Ishikawa (cell line): ENCODE results near the gene ADAM33.

Experiments used
- CEBPB ChIP-seq: IDR thresholded peaks from 2 replicates; pipeline ENCODE4 v1.6.1; 2012
- CREB1 ChIP-seq: IDR thresholded peaks from 2 replicates; pipeline ENCODE4 v1.6.1; 2012; ENCODE audit warnings: low read depth
- EGR1 ChIP-seq: IDR thresholded peaks from 2 replicates; pipeline ENCODE4 v1.6.1; 2012
- EP300 ChIP-seq: IDR thresholded peaks from 2 replicates; pipeline ENCODE4 v1.6.1; 2012; ENCODE audit warnings: borderline replicate concordance
- FOXM1 ChIP-seq: IDR thresholded peaks from 2 replicates; pipeline ENCODE4 v1.6.1; 2012; ENCODE audit warnings: low read depth, borderline replicate concordance
- MAX ChIP-seq: IDR thresholded peaks from 2 replicates; pipeline ENCODE4 v1.6.1; 2012
- NFIC ChIP-seq: IDR thresholded peaks from 2 replicates; pipeline ENCODE4 v1.6.1; 2012
- RAD21 ChIP-seq: IDR thresholded peaks from 2 replicates; pipeline ENCODE4 v1.6.1; 2012; ENCODE audit warnings: low read depth
- REST ChIP-seq: IDR thresholded peaks from 2 replicates; pipeline ENCODE4 v1.6.1; 2012; ENCODE audit warnings: low read depth, mild to moderate bottlenecking
- TAF1 ChIP-seq: IDR thresholded peaks from 2 replicates; pipeline ENCODE4 v1.6.1; 2012; ENCODE audit warnings: low read depth, mild to moderate bottlenecking
- TEAD4 ChIP-seq: IDR thresholded peaks from 2 replicates; pipeline ENCODE4 v1.6.1; 2012
- USF1 ChIP-seq: IDR thresholded peaks from 2 replicates; pipeline ENCODE4 v1.6.1; 2012
- YY1 ChIP-seq: IDR thresholded peaks from 2 replicates; pipeline ENCODE4 v1.6.1; 2012; ENCODE audit warnings: low read depth
- ZBTB7A ChIP-seq: IDR thresholded peaks from 2 replicates; pipeline ENCODE4 v1.6.1; 2012; ENCODE audit warnings: low read depth

- TF ChIP-seq RAD21 (no peak), MAX (no peak), REST (no peak), TEAD4 (no peak), EP300 (no peak), TAF1 (no peak), CREB1 (no peak), USF1 (no peak), ZBTB7A (no peak), NFIC (no peak), YY1 (no peak), CEBPB (no peak), EGR1 (no peak), FOXM1 (no peak)
Observed at GRCh38 chr20:3685341-3685740, 3.5 kb upstream of the ADAM33 start.
